Ishikawa (cell line): ENCODE measurements around the gene FOS.

Experiments used
- EGR1 ChIP-seq: IDR thresholded peaks from 2 replicates; pipeline ENCODE4 v1.6.1; 2012
- EP300 ChIP-seq: IDR thresholded peaks from 2 replicates; pipeline ENCODE4 v1.6.1; 2012; ENCODE audit warnings: borderline replicate concordance
- TAF1 ChIP-seq: IDR thresholded peaks from 2 replicates; pipeline ENCODE4 v1.6.1; 2012; ENCODE audit warnings: low read depth, mild to moderate bottlenecking
- TEAD4 ChIP-seq: IDR thresholded peaks from 2 replicates; pipeline ENCODE4 v1.6.1; 2012
- YY1 ChIP-seq: IDR thresholded peaks from 2 replicates; pipeline ENCODE4 v1.6.1; 2012; ENCODE audit warnings: low read depth

GRCh38 chr14:75261820-75262219, 16.8 kb upstream of the FOS start:
- no peak for TF ChIP-seq EGR1
- no peak for TF ChIP-seq TAF1
- no peak for TF ChIP-seq EP300
- no peak for TF ChIP-seq YY1
- no peak for TF ChIP-seq TEAD4
